Memory B cell (primary cell): ENCODE results near the gene NET1.

ENCODE experiments used
- ATAC-seq: fragments of 150-1000 bp; cut with Tn5 transposase; 2 replicates; pipeline ENCODE4 v1.10.0; 2021; ENCODE audit warnings: low read depth, mild to moderate bottlenecking, moderate library complexity
- DNase-seq, 2 donors: peaks; one replicate each; pipeline ENCODE4 v3.0.0; 2022; ENCODE audit warnings: low spot score in 2 of 2
- H3K27ac Mint-ChIP-seq: one replicate; pipeline ENCODE4 v1.8.0; 2022; ENCODE audit warnings: mild to moderate bottlenecking, moderate library complexity, mixed read lengths
- H3K27me3 Mint-ChIP-seq: one replicate; pipeline ENCODE4 v1.8.0; 2022; ENCODE audit warnings: mixed read lengths
- H3K36me3 Mint-ChIP-seq: one replicate; pipeline ENCODE4 v1.8.0; 2022; ENCODE audit warnings: mild to moderate bottlenecking, mixed read lengths
- H3K4me1 Mint-ChIP-seq: one replicate; pipeline ENCODE4 v1.8.0; 2022; ENCODE audit warnings: mixed read lengths
- H3K4me3 Mint-ChIP-seq: one replicate; pipeline ENCODE4 v1.8.0; 2022; ENCODE audit warnings: mild to moderate bottlenecking, moderate library complexity, mixed read lengths
- H3K9me3 Mint-ChIP-seq: one replicate; pipeline ENCODE4 v1.8.0; 2022; ENCODE audit warnings: mixed read lengths

The NET1 gene

DNA sequence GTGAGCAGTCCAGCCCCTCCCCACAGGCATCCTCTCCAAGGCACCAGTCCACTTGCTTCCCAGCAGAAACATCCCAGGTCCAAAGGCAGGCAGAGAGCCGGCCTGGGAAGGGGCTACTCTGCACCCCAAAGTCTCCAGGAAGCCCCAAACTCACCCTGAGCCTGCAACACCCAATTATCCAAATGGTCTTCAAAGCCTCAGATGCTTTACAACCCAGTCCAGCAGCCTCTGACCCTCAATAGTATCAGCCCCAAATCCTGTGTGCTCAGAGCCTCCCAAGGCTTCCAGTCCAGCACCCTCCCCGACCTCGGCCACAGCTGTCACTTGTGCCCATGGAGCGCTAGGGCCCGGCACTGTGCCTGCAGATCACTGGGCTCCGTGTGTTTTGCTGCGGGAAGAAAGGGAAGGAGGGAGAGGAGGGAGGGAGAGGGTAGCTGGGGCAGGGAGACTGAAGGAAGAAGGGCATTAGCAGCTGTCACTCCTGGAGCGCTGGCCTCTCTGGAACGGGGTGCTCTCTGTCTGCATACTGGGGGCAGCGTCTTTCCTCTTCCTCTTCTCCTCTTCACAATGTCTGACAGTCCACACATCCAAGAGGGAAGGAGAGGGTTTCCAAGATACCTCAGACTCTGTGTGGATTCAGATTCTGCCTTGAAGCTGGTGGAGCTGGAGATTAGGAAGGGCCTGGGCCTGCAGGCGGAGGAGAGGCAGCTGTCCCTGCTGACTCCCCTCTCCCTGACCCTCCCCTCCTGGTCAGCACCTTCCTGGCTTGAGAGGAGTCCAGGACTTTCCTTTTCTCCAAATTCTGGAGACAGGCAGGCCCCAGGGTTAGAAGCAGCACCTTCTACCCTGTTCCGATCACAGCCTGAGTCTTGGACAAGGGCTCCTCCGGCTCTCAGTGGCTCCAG is 73.8 kb downstream of the NET1 start:
- ATAC-seq (no peak), DNase-seq (no peak)
- Mint-ChIP-seq H3K27ac (no peak overlapping the region), H3K9me3 (no peaks in the 10 kb centered on the region), H3K36me3 (no peaks in the 10 kb centered on the region), H3K4me1 (peaks cover 6% of the 10 kb centered on the region), H3K4me3 (no peak overlapping the region), H3K27me3 (peaks cover 20% of the 10 kb centered on the region)

DNA sequence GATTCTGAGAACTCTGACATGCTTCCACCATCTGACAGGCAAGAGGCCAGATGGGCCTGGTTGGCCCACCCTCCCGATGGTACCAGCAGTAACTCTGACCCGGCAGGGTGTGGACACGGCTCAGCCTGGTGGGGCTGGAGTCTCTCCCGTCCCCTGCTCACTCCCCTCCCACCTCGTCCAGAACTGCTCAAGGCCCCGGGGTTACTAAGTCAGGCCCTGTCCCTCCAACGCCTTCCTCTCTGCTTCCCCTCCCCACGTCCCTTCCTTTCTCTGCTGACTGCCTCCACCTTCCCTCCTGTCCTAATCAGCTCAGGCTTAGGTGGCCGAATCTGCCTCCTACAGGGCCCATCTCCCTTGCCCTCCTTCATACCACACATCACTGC is 74.5 kb downstream of the NET1 start:
- ATAC-seq (no peak), DNase-seq (no peak)
- Mint-ChIP-seq H3K27ac (no peak overlapping the region), H3K4me3 (no peak overlapping the region), H3K36me3 (no peaks in the 10 kb centered on the region), H3K4me1 (peaks cover 11% of the 10 kb centered on the region), H3K27me3 (peaks cover 18% of the 10 kb centered on the region), H3K9me3 (no peaks in the 10 kb centered on the region)

DNA sequence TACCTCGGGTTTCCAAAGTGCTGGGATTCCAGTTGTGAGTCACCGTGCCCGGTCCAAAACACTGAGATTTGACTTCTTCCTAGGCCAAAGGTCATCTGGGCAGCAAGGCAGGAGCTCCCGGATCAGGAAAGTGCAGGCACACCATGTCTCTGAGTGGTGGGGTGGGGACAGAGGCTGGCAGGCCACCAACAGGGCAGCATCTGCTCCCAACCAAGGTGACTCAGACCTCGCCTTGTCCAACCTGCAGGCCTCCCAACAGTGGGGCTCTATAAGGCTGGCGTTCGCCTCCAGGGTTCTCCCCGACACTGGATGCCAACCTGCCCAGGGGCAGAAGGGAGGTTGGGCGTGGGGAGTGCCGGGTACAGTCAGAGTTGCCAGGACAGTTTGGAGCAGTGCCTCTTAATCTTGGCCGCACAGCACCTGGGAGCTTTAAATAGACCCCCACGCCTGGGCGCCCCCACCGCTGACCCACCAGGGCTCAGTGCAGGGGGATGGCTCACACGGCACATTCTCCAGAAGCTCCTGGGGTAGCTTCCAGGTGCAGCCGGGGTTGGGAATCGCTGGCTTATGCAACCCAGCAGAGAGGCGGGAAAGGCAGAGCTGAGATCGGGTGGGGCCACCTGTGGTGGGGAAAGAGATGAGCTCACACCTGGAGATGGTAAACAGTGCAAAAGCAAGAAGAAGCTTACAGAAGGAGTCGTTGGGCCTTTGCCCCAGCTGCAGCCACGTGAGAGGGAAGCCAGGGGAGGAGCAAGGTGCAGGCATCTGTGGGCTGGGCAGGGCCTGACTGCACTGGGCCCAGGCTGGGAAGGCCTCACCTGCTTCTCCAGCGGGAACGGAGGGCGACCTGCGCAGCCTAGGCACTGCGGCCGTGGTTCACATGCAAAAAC is 76.2 kb downstream of the NET1 start:
- peaks cover 11% of the 10 kb centered on the region for H3K4me1 Mint-ChIP-seq
- H3K9me3 Mint-ChIP-seq, result peaks cover 2% of the 10 kb centered on the region
- no peak for ATAC-seq

DNA sequence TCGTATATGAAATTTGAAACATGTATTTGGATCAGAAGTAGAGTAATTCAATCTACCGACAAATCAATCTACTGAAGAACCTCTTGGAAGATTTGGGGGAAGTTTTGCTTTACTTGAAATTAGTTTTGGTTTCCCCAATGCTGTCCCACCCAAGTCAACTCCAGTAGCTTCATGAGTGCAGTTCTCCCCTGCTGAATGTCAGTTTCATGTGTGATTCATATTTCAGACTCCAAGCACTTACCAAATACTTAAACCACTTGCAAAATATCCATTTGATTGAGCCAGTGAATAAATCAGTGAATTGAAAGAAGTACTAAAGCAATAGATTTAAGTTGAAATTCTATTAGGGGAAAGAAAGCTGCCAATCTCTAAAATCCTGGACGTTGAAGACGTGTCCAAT is 77.7 kb downstream of the NET1 start:
- ATAC-seq, result no peak
- peaks cover 2% of the 10 kb centered on the region for H3K9me3 Mint-ChIP-seq

More for the DNA sequence above, 76.2 kb downstream of the NET1 start:
- DNase-seq, result no peak
- Mint-ChIP-seq H3K36me3 (peaks cover 1% of the 10 kb centered on the region), H3K27ac (no peak overlapping the region), H3K27me3 (peaks cover 13% of the 10 kb centered on the region), H3K4me3 (peak overlapping the region; percentile 9)

DNA sequence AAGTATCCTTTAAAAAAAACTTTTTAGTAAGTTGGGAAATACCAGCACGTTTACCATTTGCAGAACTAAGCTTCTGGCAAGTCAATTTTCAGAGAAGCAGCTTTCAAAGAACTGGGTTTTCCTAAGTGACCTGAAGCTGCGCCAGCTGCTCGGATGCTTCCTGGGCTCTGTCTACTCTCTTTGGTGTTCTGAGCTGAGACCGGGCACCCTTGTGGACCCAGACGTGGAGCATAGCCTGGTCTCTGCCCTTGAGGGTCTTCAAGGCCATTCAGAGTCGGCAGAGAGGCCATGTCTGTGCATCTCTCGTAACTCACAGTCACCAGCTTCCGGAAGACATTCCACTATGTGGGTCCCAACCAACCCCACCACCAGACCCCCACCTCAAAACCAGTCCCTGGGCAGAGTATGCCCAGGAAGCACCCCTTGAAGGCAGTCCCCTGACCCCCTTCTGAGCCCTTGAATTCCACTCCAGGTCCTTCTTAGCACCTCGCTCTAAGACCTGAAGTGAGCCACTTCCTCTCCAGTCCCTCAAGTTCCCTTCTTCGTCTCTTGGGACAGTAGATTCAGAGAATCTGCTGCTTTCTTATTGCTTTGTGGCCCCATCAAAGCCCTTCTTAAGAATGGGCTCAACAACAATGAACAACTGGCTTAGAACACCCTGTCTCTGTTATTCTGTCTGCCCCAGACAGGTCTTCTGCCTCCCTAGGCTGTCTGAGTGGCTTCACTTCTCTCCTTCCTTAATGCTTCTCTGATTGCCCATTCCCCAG is 78.5 kb downstream of the NET1 start:
- Mint-ChIP-seq H3K27ac (no peak overlapping the region), H3K4me3 (peak overlapping the region; percentile 58), H3K36me3 (peaks cover 1% of the 10 kb centered on the region), H3K9me3 (peaks cover 2% of the 10 kb centered on the region), H3K27me3 (peaks cover 9% of the 10 kb centered on the region), H3K4me1 (peaks cover 11% of the 10 kb centered on the region)
- peak; percentile 61 for ATAC-seq
- no peak for DNase-seq

More for the DNA sequence above, 77.7 kb downstream of the NET1 start:
- DNase-seq, result no peak
- Mint-ChIP-seq H3K4me1 (peaks cover 11% of the 10 kb centered on the region), H3K27me3 (peaks cover 12% of the 10 kb centered on the region), H3K36me3 (peaks cover 1% of the 10 kb centered on the region), H3K27ac (no peak overlapping the region), H3K4me3 (no peak overlapping the region)

DNA sequence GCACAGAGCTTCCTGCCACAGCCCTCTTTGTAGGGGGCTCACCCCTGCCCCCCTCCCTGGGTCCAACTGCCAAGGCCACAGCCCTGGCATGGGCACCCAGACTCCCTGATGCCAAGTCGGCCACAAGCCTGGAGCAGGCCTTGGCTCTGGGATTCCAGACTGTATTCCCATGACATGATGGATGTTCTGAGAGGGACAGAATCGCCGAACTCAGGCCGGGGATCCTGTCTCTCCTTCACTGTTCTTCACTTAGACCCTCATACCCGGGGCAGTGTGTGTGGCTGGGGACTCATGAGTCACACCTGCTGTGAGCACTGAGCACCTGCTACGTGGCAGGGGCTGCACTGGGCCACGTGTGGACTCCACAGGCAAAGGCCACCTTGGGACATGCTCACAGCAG is 79.1 kb downstream of the NET1 start:
- Mint-ChIP-seq H3K9me3 (peaks cover 2% of the 10 kb centered on the region), H3K4me3 (no peak overlapping the region), H3K4me1 (peaks cover 11% of the 10 kb centered on the region), H3K36me3 (peaks cover 1% of the 10 kb centered on the region), H3K27ac (no peak overlapping the region), H3K27me3 (peaks cover 9% of the 10 kb centered on the region)
- no peak for DNase-seq
- no peak for ATAC-seq

DNA sequence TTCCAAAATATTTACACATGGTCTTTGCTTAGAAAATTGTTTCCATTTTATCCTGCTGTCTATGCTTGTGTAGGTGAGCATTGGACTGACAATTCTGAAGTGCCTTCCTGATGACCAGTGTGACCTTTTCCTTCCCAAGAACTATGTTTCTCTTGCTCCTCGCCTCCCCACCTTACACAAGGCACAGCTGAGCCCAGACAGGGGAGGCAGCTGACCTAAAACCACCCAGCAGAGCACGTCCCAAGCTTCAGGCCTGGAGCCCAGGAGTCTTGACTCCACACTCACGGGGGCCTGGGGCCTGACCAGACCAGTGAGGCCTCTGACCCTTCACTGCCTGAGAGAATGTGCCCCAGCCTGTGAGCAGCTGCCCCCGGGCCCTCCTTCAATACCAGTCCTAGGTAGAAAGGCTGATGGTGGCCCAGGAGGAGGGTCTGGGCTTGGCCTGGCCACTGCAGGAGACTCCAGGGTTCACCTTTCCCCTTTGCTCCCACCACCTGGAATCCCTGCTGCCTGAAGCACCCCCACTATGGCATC is 80.0 kb downstream of the NET1 start:
- ATAC-seq (no peak), DNase-seq (no peak)
- Mint-ChIP-seq H3K36me3 (peaks cover 1% of the 10 kb centered on the region), H3K9me3 (peaks cover 2% of the 10 kb centered on the region), H3K27ac (no peak overlapping the region), H3K27me3 (peaks cover 6% of the 10 kb centered on the region), H3K4me1 (peaks cover 11% of the 10 kb centered on the region), H3K4me3 (no peak overlapping the region)

DNA sequence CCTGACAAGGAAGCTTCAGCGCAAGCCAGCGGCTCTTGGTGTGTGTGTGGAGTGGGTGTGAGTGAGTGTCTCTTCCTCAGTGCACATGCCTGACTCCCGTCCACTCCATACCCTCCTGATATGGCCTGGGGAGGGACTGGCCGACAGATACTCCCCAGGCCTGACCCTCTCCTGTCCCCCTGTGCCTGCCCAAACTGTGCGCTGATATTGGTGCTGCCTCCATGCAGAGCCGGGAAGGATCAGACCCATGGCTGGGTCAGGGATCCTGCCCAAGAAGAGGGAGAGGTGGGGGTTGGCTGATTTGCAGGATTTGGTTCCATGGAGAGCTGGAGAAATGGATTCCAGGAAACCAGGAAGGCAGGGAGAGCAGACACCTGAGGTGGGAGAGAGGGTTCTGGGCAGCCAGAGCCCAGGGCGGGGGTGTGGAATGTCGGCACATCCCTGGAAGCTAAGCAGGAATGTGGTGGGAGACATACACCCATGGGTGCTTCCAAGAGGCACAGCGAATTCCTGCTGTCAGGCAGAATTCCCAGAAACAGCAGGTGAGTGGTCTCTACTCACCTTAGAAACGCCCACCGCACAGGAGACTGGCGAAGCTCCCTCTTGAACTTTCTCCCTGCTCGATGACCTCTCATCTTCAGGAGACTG is 80.7 kb downstream of the NET1 start:
- no peak overlapping the region for H3K4me3 Mint-ChIP-seq
- H3K36me3 Mint-ChIP-seq, result peaks cover 1% of the 10 kb centered on the region
- no peak overlapping the region for H3K27ac Mint-ChIP-seq

DNA sequence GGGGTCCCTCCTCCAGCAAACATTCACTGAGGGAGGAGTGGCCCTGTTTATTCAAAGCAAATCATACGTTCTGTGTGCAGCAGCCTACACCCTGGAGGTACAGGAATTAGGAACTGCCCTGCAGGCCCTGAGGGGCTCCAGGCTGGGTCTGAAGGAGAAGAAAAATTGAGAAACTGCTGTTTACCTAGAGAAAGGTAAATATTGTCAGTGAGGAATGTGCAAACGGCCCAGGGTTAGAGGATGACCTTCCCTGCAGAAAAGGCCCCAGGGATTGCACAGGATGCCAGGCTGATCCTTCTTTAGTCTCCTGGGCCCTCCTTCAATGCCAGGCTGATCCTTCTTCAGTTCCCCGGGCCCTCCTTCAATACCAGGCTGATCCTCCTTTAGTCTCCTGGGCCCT is 81.3 kb downstream of the NET1 start:
- H3K27ac Mint-ChIP-seq, result no peak overlapping the region
- peaks cover 11% of the 10 kb centered on the region for H3K4me1 Mint-ChIP-seq
- peaks cover 2% of the 10 kb centered on the region for H3K9me3 Mint-ChIP-seq
- H3K36me3 Mint-ChIP-seq, result peaks cover 1% of the 10 kb centered on the region
- peaks cover 3% of the 10 kb centered on the region for H3K27me3 Mint-ChIP-seq
- ATAC-seq (no peak), DNase-seq (no peak)
- no peak overlapping the region for H3K4me3 Mint-ChIP-seq

More for the DNA sequence above, 80.7 kb downstream of the NET1 start:
- ATAC-seq (no peak), DNase-seq (no peak)
- Mint-ChIP-seq H3K27me3 (peaks cover 4% of the 10 kb centered on the region), H3K9me3 (peaks cover 2% of the 10 kb centered on the region), H3K4me1 (peaks cover 11% of the 10 kb centered on the region)

DNA sequence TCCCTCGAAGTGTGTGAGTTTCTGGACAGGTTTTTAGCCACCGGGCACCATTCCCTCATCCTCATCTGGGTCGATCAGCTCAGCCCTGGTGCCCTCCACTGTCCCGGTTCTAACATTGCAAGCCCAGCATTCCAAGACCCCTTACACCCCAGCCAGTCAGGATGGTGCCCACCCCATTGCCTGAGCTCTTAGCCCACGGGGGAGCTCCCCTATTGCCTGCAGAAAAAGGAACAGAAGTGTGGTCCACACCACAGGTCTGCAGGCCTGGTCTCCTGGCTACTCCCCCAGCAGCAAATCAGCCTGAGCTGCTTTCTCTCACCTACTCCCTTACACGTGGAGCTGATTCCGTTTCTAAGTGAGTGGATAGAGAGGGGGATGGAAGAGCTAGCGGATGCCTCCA is 82.3 kb downstream of the NET1 start:
- H3K27ac Mint-ChIP-seq, result no peak overlapping the region
- peaks cover 1% of the 10 kb centered on the region for H3K27me3 Mint-ChIP-seq
- peaks cover 11% of the 10 kb centered on the region for H3K4me1 Mint-ChIP-seq
- no peak overlapping the region for H3K4me3 Mint-ChIP-seq
- peaks cover 2% of the 10 kb centered on the region for H3K9me3 Mint-ChIP-seq
- no peak for ATAC-seq
- DNase-seq, result no peak
- peaks cover 1% of the 10 kb centered on the region for H3K36me3 Mint-ChIP-seq

DNA sequence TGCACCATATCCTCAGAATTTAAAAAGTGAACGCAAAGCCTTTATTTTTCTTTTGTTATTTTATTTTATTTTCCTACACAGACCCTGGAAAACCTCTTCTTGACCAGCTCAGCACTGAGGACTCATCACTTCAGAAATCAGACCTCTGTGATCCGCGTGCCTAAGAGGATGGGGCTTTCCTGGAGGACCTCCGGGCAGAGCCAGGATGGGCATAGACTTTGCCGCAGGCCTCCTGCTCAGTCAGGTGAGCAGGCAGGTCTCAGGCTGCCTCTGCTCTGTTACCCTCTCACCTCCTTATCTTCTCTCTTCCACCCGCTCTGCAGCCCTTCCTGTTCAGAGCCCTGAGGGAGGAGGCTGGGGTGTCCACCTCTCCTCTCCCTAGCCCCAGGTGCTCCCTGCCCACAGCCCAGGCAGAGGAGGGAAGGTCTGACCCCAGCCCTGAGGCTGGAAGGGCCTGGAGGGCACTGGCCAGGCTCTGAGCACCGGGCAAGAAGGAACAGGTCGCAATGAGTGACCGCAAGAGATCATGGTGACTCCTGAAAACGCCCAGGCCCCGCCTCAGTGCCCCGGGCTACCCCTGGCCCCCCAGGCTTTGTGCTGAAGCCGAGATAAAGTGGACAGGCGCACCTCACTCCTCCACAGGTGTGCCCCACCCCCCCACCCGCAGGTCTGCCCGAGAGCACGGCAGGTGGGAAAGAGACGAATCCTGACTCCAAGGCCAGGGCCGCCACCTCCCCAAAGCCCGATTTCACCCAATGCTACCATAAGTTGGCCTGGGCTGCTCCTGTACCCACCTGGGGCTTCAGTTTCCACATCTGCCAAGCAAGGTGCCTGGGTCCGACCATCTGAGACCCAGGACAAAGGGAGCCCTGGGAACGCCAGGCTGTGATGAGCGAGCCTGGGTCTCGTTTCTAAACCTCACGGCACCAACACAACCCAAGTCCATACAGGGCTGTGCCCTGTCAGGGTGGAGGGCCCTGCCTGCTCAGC is 84.2 kb downstream of the NET1 start:
- Mint-ChIP-seq H3K36me3 (peaks cover 1% of the 10 kb centered on the region), H3K4me3 (no peak overlapping the region), H3K27ac (no peak overlapping the region), H3K27me3 (peaks cover 5% of the 10 kb centered on the region), H3K9me3 (peaks cover 2% of the 10 kb centered on the region), H3K4me1 (peaks cover 1% of the 10 kb centered on the region)
- DNase-seq (no peak), ATAC-seq (no peak)

DNA sequence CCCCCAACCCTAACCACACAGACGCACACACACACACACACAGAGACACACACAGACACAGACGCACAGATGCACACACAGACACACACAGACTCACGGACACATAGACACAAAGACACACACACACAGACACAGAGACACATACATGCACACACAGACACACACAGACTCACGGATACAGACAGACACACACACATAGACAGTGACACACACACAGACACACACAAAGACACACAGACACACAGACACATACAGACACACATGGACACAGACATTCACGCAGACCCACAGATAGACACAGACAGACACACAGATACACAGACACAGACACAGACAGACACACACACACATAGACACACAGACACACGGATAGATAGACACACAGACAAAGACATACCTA is 84.9 kb downstream of the NET1 start:
- H3K9me3 Mint-ChIP-seq, result peaks cover 2% of the 10 kb centered on the region
- no peak for ATAC-seq

More for the DNA sequence above, 84.9 kb downstream of the NET1 start:
- Mint-ChIP-seq H3K27me3 (peaks cover 5% of the 10 kb centered on the region), H3K27ac (no peak overlapping the region), H3K4me3 (no peak overlapping the region), H3K4me1 (no peaks in the 10 kb centered on the region), H3K36me3 (peaks cover 1% of the 10 kb centered on the region)
- DNase-seq, result no peak
